Measurements from ENCODE around the gene IMMT.

IMMT gene

DNA sequence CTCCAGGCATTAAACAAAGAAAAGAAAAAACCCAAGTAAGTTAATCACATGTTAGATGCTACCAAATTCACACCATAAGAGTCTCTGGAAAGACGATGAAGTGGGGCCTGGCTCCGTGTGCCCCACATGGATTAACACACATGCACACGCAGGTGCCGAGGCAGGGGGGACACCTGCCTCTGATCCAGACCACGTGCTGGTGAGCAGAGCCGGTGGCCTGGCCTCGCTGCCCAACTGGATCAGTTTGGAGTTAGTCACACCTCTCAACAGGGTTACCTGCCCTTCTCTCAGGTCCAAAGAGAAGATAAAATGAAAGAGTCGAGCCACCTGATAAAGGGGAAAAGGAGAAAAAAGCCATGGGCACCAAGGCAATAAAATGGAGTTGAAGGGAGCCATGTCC, 44.5 kb upstream of the IMMT start:
- in situ Hi-C loops (cut with HindIII; ENCODE audit: low pct_ligation_motif_present, low sequenced_read_pairs) = no loop called here
- no peak overlapping the region for H3K27ac ChIP-seq
- TF ChIP-seq, protein P1, sequence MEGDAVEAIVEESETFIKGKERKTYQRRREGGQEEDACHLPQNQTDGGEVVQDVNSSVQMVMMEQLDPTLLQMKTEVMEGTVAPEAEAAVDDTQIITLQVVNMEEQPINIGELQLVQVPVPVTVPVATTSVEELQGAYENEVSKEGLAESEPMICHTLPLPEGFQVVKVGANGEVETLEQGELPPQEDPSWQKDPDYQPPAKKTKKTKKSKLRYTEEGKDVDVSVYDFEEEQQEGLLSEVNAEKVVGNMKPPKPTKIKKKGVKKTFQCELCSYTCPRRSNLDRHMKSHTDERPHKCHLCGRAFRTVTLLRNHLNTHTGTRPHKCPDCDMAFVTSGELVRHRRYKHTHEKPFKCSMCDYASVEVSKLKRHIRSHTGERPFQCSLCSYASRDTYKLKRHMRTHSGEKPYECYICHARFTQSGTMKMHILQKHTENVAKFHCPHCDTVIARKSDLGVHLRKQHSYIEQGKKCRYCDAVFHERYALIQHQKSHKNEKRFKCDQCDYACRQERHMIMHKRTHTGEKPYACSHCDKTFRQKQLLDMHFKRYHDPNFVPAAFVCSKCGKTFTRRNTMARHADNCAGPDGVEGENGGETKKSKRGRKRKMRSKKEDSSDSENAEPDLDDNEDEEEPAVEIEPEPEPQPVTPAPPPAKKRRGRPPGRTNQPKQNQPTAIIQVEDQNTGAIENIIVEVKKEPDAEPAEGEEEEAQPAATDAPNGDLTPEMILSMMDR (IDR thresholded peaks at IDR 0.05; ENCODE audit: low read depth, low read length, missing control alignments) = no peak
- no peaks in the 10 kb centered on the region for H3K27me3 ChIP-seq (replicated peaks)
- no peak for DNase-seq
- no peaks in the 10 kb centered on the region for H3K36me3 ChIP-seq (replicated peaks)
- no peak overlapping the region for H3K4me3 ChIP-seq (ENCODE audit: low read depth, low read length)

DNA sequence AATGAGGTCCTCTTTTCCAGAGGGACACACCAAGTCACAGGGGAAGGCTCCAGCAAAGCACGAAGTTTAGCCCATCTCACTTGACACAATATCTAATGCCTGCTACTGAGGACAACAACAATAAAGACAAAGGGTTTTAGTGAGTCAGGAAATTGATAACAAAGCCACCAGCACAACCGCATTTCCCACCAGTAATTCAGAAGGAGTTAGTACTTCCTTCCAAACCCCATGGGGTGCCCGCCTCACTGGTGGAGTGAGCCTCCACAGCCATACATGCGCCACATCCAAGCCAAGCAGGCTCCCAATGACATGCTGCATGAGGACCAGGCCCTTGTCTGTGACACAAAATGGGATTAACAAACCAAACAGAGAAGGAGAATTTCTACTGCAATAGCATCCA, 44.1 kb upstream of the IMMT start:
- DNase-seq = no peak
- H3K27ac ChIP-seq = no peak overlapping the region
- no peaks in the 10 kb centered on the region for H3K36me3 ChIP-seq (replicated peaks)
- in situ Hi-C loops (cut with HindIII; ENCODE audit: low pct_ligation_motif_present, low sequenced_read_pairs) = no loop called here
- no peaks in the 10 kb centered on the region for H3K27me3 ChIP-seq (replicated peaks)
- TF ChIP-seq, protein P1 (IDR thresholded peaks at IDR 0.05; ENCODE audit: low read depth, low read length, missing control alignments) = no peak
- no peak overlapping the region for H3K4me3 ChIP-seq (ENCODE audit: low read depth, low read length)

DNA sequence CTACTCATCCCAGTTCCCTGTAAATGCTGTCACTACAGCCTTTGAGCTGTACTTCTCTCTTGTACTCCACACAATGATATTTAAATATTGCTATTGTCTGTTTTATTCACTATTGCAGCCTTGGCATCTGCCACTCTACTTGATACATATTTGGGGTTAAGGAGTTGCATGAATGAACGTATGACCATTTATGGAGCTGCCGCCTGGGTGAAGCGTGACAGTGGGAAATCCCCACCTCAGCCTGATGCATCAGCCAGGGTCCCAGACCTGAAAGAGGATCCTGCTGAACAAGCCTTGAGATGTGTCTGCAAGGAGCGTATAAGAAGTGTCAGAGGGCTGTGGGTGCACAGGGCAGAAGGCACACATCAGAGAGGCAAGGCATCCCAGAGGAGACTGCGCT, 43.1 kb upstream of the IMMT start:
- TF ChIP-seq, protein P1 (IDR thresholded peaks at IDR 0.05; ENCODE audit: low read depth, low read length, missing control alignments) = no peak
- DNase-seq = no peak
- Histone ChIP-seq H3K27ac (no peak overlapping the region), H3K36me3 (replicated peaks) (no peaks in the 10 kb centered on the region), H3K27me3 (replicated peaks) (no peaks in the 10 kb centered on the region), H3K4me3 (ENCODE audit: low read depth, low read length) (no peak overlapping the region)
- in situ Hi-C loops (cut with HindIII; ENCODE audit: low pct_ligation_motif_present, low sequenced_read_pairs) = no loop called here

DNA sequence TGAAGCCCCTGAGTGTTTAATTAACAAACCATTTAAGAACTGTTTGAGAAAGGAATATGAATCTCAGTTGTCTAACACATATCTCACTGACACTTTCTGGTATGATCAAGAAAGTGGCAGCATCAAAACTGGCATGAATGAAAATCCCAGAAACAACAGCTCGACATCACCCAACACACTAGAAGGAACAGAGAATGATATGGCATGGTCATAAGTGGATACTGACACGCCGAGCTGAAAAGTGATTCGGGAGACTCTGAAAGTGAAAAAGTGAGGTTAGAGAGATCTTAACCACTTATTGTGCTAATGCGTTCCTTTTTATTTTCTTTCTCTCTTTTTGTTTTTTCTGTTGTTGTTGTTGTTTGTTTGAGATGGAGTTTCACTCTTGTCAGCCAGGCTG, 41.9 kb upstream of the IMMT start:
- no peaks in the 10 kb centered on the region for H3K27me3 ChIP-seq (replicated peaks)
- no peak for DNase-seq
- TF ChIP-seq, protein P1 (IDR thresholded peaks at IDR 0.05; ENCODE audit: low read depth, low read length, missing control alignments) = no peak
- no peak overlapping the region for H3K27ac ChIP-seq
- in situ Hi-C loops (cut with HindIII; ENCODE audit: low pct_ligation_motif_present, low sequenced_read_pairs) = no loop called here
- H3K36me3 ChIP-seq (replicated peaks) = no peaks in the 10 kb centered on the region
- no peak overlapping the region for H3K4me3 ChIP-seq (ENCODE audit: low read depth, low read length)

DNA sequence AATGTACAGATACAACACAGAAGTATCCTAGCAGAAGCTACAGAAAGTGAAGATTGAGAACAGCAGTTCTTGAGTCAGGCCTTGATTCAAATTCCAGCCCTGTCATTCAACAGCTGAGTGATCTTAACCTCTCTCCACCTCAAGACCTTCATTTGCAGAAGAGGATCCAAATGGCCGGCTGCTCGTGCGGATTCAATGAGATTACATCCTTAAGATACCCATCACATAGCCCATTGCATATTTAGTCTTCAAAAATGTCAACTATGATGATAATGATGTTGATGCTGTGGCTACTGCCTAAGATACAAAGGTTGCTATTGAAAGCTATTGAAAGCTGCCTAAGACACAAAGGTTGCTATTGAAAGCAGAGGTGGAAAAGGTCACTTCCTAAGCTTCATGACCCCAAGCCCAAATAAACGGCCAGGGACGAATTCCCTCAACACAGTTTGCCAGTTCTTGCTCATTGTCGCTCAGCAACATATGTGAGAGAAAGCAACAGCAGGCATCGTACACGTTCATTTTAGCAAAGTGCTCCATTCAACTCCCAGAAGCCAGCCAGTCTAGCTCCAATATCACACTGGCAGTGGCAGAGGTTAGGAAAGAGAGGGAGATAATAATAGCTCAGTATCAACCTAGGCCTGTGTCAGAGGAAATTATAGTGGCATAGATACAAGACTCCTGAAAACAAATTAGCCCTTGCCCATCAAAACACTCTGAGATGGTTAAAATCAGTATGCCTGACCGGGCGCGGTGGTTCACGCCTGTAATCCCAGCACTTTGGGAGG, 40.1 kb upstream of the IMMT start:
- Histone ChIP-seq H3K27me3 (replicated peaks) (no peaks in the 10 kb centered on the region), H3K4me3 (ENCODE audit: low read depth, low read length) (no peak overlapping the region), H3K36me3 (replicated peaks) (no peaks in the 10 kb centered on the region), H3K27ac (no peak overlapping the region)
- TF ChIP-seq, protein P1 (IDR thresholded peaks at IDR 0.05; ENCODE audit: low read depth, low read length, missing control alignments) = no peak
- in situ Hi-C loops (cut with HindIII; ENCODE audit: low pct_ligation_motif_present, low sequenced_read_pairs) = no loop called here
- DNase-seq = no peak
